Transverse colon (tissue), 4 donors: ENCODE results near the gene HCAR3.

Source experiments
- CTCF ChIP-seq, 5 experiments: fragments of 200-600 bp in 3 of 5; fragments of 450-650 bp in 2 of 5; sonication (generic) in 3 of 5; IDR thresholded peaks; 1 replicate in 2 of 5; 2 replicates in 3 of 5; pipeline ENCODE4 v1.5.1; 2016 to 2017; ENCODE audit warnings: antibody characterized with exemption in 5 of 5, inconsistent platforms in 3 of 5, mild to moderate bottlenecking in 2 of 5, moderate library complexity in 1 of 5
- POLR2A ChIP-seq: fragments of 450-650 bp; IDR thresholded peaks from one replicate; pipeline ENCODE4 v1.6.1; 2016; ENCODE audit warnings: antibody characterized with exemption, mild to moderate bottlenecking, moderate library complexity
- POLR2AphosphoS5 ChIP-seq, 3 donors: sonication (generic); formaldehyde crosslinking; IDR thresholded peaks; one replicate each; pipeline ENCODE4 v1.6.1; 2016; ENCODE audit warnings: antibody characterized with exemption in 3 of 3

GRCh38 chr12:122738571-122738970 is 22.0 kb upstream of the HCAR3 start:
- TF ChIP-seq POLR2A (no peak), CTCF (IDR thresholded peaks at IDR 0.05) (no peak), POLR2AphosphoS5 (IDR thresholded peaks at IDR 0.05) (no peak)
